OCI-LY7 (cell line): ENCODE data around the gene ARAP3. TPM values are rescaled to one million over a fixed set of nuclear protein-coding genes. Genes with fewer than 3 reads are reported as not detected.

Experiments
- BruUV-seq: library from RNA; stranded (reverse); fragments of 400-500 nt; replicated peaks from 2 replicates; lab custom pipeline; 2021; lab: Mats Ljungman, UMichigan
- CTCF ChIA-PET: fragments of 300-600 bp; sonication (Branson Sonifier 250); formaldehyde crosslinking; loops from one replicate; lab custom pipeline; 2022; ENCODE audit warnings: antibody characterized with exemption; ENCODE audit not compliant: unreplicated experiment; lab: Charles Lee
- POLR2A ChIA-PET: fragments of 300-600 bp; sonication (Branson Sonifier 250); formaldehyde crosslinking; loops from one replicate; lab custom pipeline; 2022; ENCODE audit warnings: antibody characterized with exemption; lab: Charles Lee
- DNase-seq: peaks from one replicate; pipeline ENCODE4 v3.0.0-alpha.2; 2015; ENCODE audit warnings: low spot score
- H2AFZ ChIP-seq: fragments of 200-600 bp; sonication (generic), shearing (Covaris generic); 2 replicates; pipeline ENCODE4 v1.6.1; 2014; ENCODE audit warnings: mild to moderate bottlenecking, antibody characterized with exemption, low read length, moderate library complexity
- H3K27ac ChIP-seq: fragments of 200-600 bp; sonication (generic); 2 replicates; pipeline ENCODE4 v1.5.1; 2014; ENCODE audit warnings: mixed run types, low read depth, mild to moderate bottlenecking, moderate library complexity, low read length, inconsistent platforms; ENCODE audit not compliant: poor library complexity, severe bottlenecking
- H3K36me3 ChIP-seq: fragments of 200-600 bp; sonication (generic); 2 replicates; pipeline ENCODE4 v1.6.1; 2014; ENCODE audit warnings: mild to moderate bottlenecking, antibody characterized with exemption, low read length, moderate library complexity, mixed read lengths; ENCODE audit not compliant: insufficient read depth
- H3K4me1 ChIP-seq: fragments of 200-600 bp; sonication (generic); 2 replicates; pipeline ENCODE4 v1.5.1; 2014; ENCODE audit warnings: mild to moderate bottlenecking, low read length; ENCODE audit not compliant: insufficient read depth, poor library complexity, severe bottlenecking
- H3K4me2 ChIP-seq: fragments of 200-600 bp; sonication (generic); 2 replicates; pipeline ENCODE4 v1.6.1; 2014; ENCODE audit warnings: mild to moderate bottlenecking, low read length
- H3K4me3 ChIP-seq: fragments of 200-600 bp; sonication (generic); 2 replicates; pipeline ENCODE4 v1.5.1; 2014; ENCODE audit warnings: mild to moderate bottlenecking, low read depth, low read length; ENCODE audit not compliant: poor library complexity, severe bottlenecking
- H3K79me2 ChIP-seq: fragments of 200-600 bp; sonication (generic); 2 replicates; pipeline ENCODE4 v1.6.1; 2016; ENCODE audit warnings: low read depth, mild to moderate bottlenecking, low read length, moderate library complexity, mixed read lengths; ENCODE audit not compliant: insufficient read depth
- H3K9me2 ChIP-seq: fragments of 200-600 bp; sonication (generic); 2 replicates; pipeline ENCODE4 v1.6.1; 2016; ENCODE audit warnings: mild to moderate bottlenecking, low read length, mixed read lengths; ENCODE audit not compliant: insufficient read depth
- H3K9me3 ChIP-seq: fragments of 200-600 bp; sonication (generic); 2 replicates; pipeline ENCODE4 v1.6.1; 2014; ENCODE audit warnings: mild to moderate bottlenecking, mixed run types, low read length, mixed read lengths
- H4K20me1 ChIP-seq: fragments of 200-600 bp; sonication (generic); 2 replicates; pipeline ENCODE4 v1.6.1; 2014; ENCODE audit warnings: mild to moderate bottlenecking, antibody characterized with exemption, low read length, moderate library complexity, mixed read lengths; ENCODE audit not compliant: insufficient read depth
- EZH2phosphoT487 ChIP-seq: fragments of 200-600 bp; sonication (generic); IDR thresholded peaks from 2 replicates; pipeline ENCODE4 v1.6.1; 2018; ENCODE audit warnings: low read depth, borderline replicate concordance, mild to moderate bottlenecking, mixed run types, antibody characterized with exemption, low read length, moderate library complexity, mixed read lengths
- intact Hi-C: fragments of 100-400 bp; cut with micrococcal nuclease; formaldehyde crosslinking; loops from one replicate; pipeline ENCODE4 v1.10.0; 2022; ENCODE audit not compliant: unreplicated experiment
- total RNA-seq, 2 experiments: library from RNA; depleted of rRNA in 1 of 2; stranded (reverse); fragments of >200 nt in 1 of 2; shearing (Covaris generic) in 1 of 2; gene quantifications; 2 replicates each; pipeline ENCODE4 v1.2.3, GENCODE V29; 2014 to 2022
- TF ChIP-seq, protein P1 (sequence below): fragments of 200-600 bp; sonication (generic); conservative IDR thresholded peaks from 2 replicates; pipeline ENCODE4 v1.5.1; 2014; ENCODE audit warnings: mild to moderate bottlenecking, antibody characterized with exemption, low read length, moderate library complexity, mixed read lengths

The ARAP3 gene
- total RNA-seq, 2 experiments from 2014 or later, result not detected

DNA sequence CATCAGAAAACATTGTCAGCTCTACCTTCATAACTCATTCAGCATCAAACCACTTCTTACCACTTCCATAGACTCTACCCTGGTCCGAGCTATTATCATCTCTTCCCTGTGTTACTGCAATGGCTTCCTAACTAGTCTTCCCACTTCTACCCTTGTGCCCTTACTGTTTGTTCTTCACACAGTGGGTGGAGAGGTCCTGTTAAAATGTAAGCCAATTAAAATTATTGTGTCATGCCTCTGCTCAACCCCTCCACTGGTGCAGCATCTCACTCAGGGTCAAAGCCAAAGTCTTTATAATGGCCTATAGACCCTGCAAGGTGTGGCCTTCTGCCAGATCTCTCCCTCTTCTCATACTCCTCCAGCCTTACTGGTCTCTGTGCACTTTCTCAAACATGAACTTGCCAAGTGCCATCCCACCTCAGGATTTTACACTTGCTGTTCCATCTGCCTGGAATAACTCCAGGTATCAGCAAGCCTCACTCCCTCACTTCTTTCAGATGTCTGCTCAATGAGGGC is 22.8 kb upstream of the ARAP3 start:
- no peaks in the 10 kb centered on the region for H3K36me3 ChIP-seq
- H3K4me1 ChIP-seq, result no peaks in the 10 kb centered on the region
- no peak for TF ChIP-seq EZH2phosphoT487
- TF ChIP-seq, protein P1, sequence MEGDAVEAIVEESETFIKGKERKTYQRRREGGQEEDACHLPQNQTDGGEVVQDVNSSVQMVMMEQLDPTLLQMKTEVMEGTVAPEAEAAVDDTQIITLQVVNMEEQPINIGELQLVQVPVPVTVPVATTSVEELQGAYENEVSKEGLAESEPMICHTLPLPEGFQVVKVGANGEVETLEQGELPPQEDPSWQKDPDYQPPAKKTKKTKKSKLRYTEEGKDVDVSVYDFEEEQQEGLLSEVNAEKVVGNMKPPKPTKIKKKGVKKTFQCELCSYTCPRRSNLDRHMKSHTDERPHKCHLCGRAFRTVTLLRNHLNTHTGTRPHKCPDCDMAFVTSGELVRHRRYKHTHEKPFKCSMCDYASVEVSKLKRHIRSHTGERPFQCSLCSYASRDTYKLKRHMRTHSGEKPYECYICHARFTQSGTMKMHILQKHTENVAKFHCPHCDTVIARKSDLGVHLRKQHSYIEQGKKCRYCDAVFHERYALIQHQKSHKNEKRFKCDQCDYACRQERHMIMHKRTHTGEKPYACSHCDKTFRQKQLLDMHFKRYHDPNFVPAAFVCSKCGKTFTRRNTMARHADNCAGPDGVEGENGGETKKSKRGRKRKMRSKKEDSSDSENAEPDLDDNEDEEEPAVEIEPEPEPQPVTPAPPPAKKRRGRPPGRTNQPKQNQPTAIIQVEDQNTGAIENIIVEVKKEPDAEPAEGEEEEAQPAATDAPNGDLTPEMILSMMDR, result no peak
- POLR2A ChIA-PET, result no interaction called here
- no peak overlapping the region for H2AFZ ChIP-seq
- no TSS peak for BruUV-seq
- no peak for DNase-seq
- H4K20me1 ChIP-seq, result no peaks in the 10 kb centered on the region
- no peaks in the 10 kb centered on the region for H3K79me2 ChIP-seq
- CTCF ChIA-PET, result no interaction called here
- H3K27ac ChIP-seq, result no peak overlapping the region
- no peaks in the 10 kb centered on the region for H3K9me2 ChIP-seq
- H3K4me3 ChIP-seq, result no peak overlapping the region
- intact Hi-C loops, result no loop called here
- H3K4me2 ChIP-seq, result no peak overlapping the region
- no peaks in the 10 kb centered on the region for H3K9me3 ChIP-seq

DNA sequence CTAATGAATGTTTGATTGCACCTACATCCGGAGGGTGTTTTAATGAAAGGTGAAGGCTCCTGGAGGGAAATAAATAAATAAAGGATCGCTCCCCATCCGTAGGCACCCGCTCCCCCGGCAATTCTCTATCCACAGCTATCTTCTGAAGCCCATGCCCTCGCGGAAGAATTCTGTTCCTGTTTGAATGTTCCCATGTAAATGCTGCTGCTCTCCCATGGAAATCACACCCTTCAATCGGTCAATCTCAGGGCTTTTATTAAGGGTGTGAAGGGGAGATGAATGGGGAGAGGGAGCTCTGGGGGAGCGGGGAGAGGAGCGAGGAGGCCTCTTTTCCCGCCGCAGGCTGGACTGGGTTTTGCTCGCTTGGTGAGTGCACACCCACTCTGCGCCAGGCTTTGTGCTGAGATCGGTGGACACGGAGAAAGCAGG is 21.1 kb upstream of the ARAP3 start:
- no peak overlapping the region for H3K4me2 ChIP-seq
- no TSS peak for BruUV-seq
- no peak overlapping the region for H3K27ac ChIP-seq
- no peaks in the 10 kb centered on the region for H3K9me2 ChIP-seq
- H3K9me3 ChIP-seq, result no peaks in the 10 kb centered on the region
- no peak for DNase-seq
- POLR2A ChIA-PET, result no interaction called here
- no peaks in the 10 kb centered on the region for H3K79me2 ChIP-seq
- H3K4me1 ChIP-seq, result no peaks in the 10 kb centered on the region
- no peak overlapping the region for H3K4me3 ChIP-seq
- intact Hi-C loops, result no loop called here
- TF ChIP-seq, protein P1, result no peak
- no peak for TF ChIP-seq EZH2phosphoT487
- CTCF ChIA-PET, result interaction anchor here (0.5 to 0.7 kb wide), 2 partner anchors 117 to 157 kb away, joined by 3 to 4 read pairs; no protein-coding TSS in a partner anchor
- H2AFZ ChIP-seq, result no peak overlapping the region
- H4K20me1 ChIP-seq, result no peaks in the 10 kb centered on the region
- H3K36me3 ChIP-seq, result no peaks in the 10 kb centered on the region
